GM18505 (cell line): ENCODE results near the gene RBM26.
"Not testable (repeated sequence)": the region's sequence is repeated elsewhere in the genome, so short reads cannot be mapped to it uniquely, and the experiment has no call there.

ENCODE experiments used
- ATAC-seq: cut with Tn5 transposase; IDR thresholded peaks from one replicate; pipeline ENCODE4 v1.9.1; 2021; ENCODE audit not compliant: unreplicated experiment
- POLR2A ChIP-seq: IDR thresholded peaks from 4 replicates; pipeline ENCODE4 v1.6.1; 2011; ENCODE audit warnings: borderline replicate concordance; ENCODE audit not compliant: insufficient read depth, insufficient read length; ENCODE audit errors: extremely low read depth

The RBM26 gene

DNA sequence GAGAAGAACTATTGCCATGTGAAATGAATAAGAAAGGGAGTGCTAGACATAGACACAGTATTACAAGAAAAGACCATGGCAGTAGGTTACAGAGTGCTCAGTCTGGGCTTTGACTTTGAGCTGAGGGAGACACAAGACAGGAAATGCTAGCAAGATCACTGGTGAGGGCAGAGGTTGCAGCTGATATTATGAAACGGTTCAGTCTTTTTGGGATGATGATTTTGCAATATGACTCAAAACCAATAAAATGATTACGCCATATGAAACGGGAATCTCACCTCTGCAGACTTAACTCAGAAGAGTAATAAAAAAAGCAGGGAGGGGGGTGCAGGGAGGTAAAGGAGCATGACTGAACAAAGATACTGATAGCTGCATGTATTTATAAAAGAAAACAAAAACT lies 123.1 kb downstream of the RBM26 start:
- TF ChIP-seq POLR2A = no peak
- no peak for ATAC-seq

GRCh38 chr13:79282508-79282907 lies 123.5 kb downstream of the RBM26 start:
- no peak for ATAC-seq

GRCh38 chr13:79281339-79281747 lies 124.7 kb downstream of the RBM26 start:
- no peak for TF ChIP-seq POLR2A
- ATAC-seq = no peak

More at GRCh38 chr13:79282508-79282907, 123.5 kb downstream of the RBM26 start:
- no peak for TF ChIP-seq POLR2A

DNA sequence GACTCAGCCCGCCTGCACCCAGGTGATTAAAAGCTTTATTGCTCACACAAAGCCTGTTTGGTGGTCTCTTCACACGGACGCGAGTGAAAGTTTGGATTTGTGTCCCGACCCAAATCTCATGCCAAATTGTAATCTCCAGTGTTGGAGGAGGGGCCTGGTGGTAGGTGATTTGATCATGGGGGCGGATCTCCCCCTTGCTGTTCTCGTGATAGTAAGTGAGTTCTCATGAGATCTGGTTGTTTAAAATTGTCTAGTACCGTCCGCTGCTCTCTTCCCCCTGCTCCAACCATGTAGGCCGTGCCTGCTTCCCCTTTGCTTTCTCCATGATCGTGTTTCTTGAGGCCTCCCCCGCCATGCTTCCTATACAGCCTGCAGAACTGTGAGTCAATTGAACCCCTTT lies 126.3 kb downstream of the RBM26 start:
- ATAC-seq = not testable (repeated sequence)

DNA sequence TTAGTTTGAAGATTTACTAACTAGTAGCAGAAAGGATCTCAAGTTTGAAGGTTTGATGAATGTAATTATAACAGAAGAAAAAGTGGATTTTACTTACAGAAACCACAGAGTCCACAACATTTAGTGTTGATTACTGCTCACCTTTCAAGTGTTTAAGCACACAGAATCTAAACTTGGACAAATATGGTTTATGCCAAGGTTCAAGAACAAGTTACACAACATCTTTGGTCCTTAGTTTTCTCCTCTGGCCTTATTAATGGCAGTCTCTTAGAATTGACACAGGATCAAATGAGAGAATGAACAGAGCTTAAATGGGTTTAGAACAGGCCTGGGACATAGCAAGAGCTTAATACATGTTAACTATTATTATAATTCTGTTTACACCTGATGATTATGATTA lies 133.0 kb downstream of the RBM26 start:
- no peak for TF ChIP-seq POLR2A
- no peak for ATAC-seq

DNA sequence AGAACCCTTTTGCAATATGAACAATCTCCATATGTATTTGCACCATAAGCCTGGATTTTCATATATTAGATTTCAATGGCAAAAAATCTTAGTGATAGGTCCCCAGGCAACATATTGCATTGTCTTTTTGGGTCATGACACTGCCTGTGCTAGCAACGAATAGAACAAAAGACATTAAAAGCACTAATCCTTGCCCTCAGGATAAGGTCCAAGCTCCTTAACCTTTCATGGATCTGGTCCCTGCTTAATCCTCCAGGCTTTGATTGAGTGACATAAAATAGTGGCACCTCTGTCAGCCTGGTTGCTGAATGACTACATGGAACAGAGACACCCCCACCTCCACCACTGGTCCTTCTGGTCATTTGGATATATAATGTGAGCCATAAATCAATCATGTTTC lies 134.4 kb downstream of the RBM26 start:
- ATAC-seq = no peak
- TF ChIP-seq POLR2A = no peak

- TF ChIP-seq POLR2A = no peak
- no peak for ATAC-seq
Measured at GRCh38 chr13:79270859-79271258, 135.2 kb downstream of the RBM26 start.
